ENCODE results near the gene CBR1.
"Not testable (repeated sequence)": the region's sequence is repeated elsewhere in the genome, so short reads cannot be mapped to it uniquely, and the experiment has no call there.

The CBR1 gene

GRCh38 chr21:36052860-36053714, 16.7 kb upstream of the CBR1 start:
- no peak for DNase-seq

- DNase-seq, result no peak
These were observed 16.1 kb upstream of the CBR1 start for GRCh38 chr21:36053715-36054062.

GRCh38 chr21:36055551-36055950, 14.3 kb upstream of the CBR1 start:
- DNase-seq, result no peak

- no peak for DNase-seq
These were observed 10.0 kb upstream of the CBR1 start for GRCh38 chr21:36059823-36060158.

- DNase-seq, result peak; percentile 90
These were observed 9.5 kb upstream of the CBR1 start, which contains the start of gene SETD4 for GRCh38 chr21:36060159-36060921. Gene SETD4 (minus strand): TSS chr21:36060526. CDS start chr21:36058888, 1,638 bp downstream.

- DNase-seq, result no peak
These were observed 8.4 kb upstream of the CBR1 start for GRCh38 chr21:36061445-36061844.

GRCh38 chr21:36063375-36064084, 6.3 kb upstream of the CBR1 start:
- no peak for DNase-seq

- no peak for DNase-seq
These were observed 5.8 kb upstream of the CBR1 start for GRCh38 chr21:36064085-36064460.

- no peak for DNase-seq
These were observed 4.3 kb upstream of the CBR1 start for GRCh38 chr21:36065497-36066036.

- no peak for DNase-seq
These were observed 951 bp upstream of the CBR1 start for GRCh38 chr21:36068748-36069398.

- no peak for DNase-seq
These were observed 1.2 kb downstream of the CBR1 start for GRCh38 chr21:36070999-36071398.

GRCh38 chr21:36072453-36073162, 2.8 kb downstream of the CBR1 start:
- no peak for DNase-seq

GRCh38 chr21:36073181-36073580, 3.4 kb downstream of the CBR1 start:
- no peak for DNase-seq

GRCh38 chr21:36073911-36074310, 4.1 kb downstream of the CBR1 start:
- not testable (repeated sequence) for DNase-seq

- DNase-seq, result no peak
These were observed 5.3 kb downstream of the CBR1 start for GRCh38 chr21:36075171-36075570.

- no peak for DNase-seq
These were observed 6.1 kb downstream of the CBR1 start for GRCh38 chr21:36075953-36076352.

GRCh38 chr21:36076878-36077655, 7.2 kb downstream of the CBR1 start:
- DNase-seq, result no peak

GRCh38 chr21:36077758-36078157, 7.9 kb downstream of the CBR1 start:
- no peak for DNase-seq

- DNase-seq, result no peak
These were observed 9.3 kb downstream of the CBR1 start for GRCh38 chr21:36079010-36079649.

GRCh38 chr21:36079671-36080070, 9.8 kb downstream of the CBR1 start:
- DNase-seq, result no peak

GRCh38 chr21:36080386-36080785, 10.6 kb downstream of the CBR1 start:
- no peak for DNase-seq

Measured in NK-92 treated with Interleukin-12 subunit alpha and Interleukin-12 subunit beta, amount 100 ng/mL, for 24 hours (cell line).